Ramos (cell line): ENCODE data around the gene GRM4.

Source experiments
- in situ Hi-C: fragments of 300-500 bp; cut with MboI; formaldehyde crosslinking; loops from one replicate; pipeline ENCODE4 v1.14.3; 2022; ENCODE audit warnings: low sequenced_read_pairs; ENCODE audit not compliant: unreplicated experiment

GRM4 gene

GRCh38 chr6:33989016-33989854 lies 156.7 kb downstream of the GRM4 start:
- in situ Hi-C loops = no loop called here

- in situ Hi-C loops = no loop called here
These were observed 157.5 kb downstream of the GRM4 start for GRCh38 chr6:33988121-33989015.

- in situ Hi-C loops = no loop called here
These were observed 158.3 kb downstream of the GRM4 start for GRCh38 chr6:33987531-33988021.

- in situ Hi-C loops = no loop called here
These were observed 159.9 kb downstream of the GRM4 start for GRCh38 chr6:33985947-33986346.

GRCh38 chr6:33985313-33985751 lies 160.6 kb downstream of the GRM4 start:
- in situ Hi-C loops = no loop called here

GRCh38 chr6:33984466-33985312 lies 161.2 kb downstream of the GRM4 start:
- in situ Hi-C loops = no loop called here

GRCh38 chr6:33983721-33984465 lies 162.0 kb downstream of the GRM4 start:
- in situ Hi-C loops = no loop called here

GRCh38 chr6:33983109-33983716 lies 162.7 kb downstream of the GRM4 start:
- in situ Hi-C loops = no loop called here

GRCh38 chr6:33981861-33982260 lies 164.0 kb downstream of the GRM4 start:
- in situ Hi-C loops = no loop called here

GRCh38 chr6:33981421-33981820 lies 164.5 kb downstream of the GRM4 start:
- in situ Hi-C loops = no loop called here

- in situ Hi-C loops = no loop called here
These were observed 165.4 kb downstream of the GRM4 start for GRCh38 chr6:33980176-33981175.

- in situ Hi-C loops = no loop called here
These were observed 166.1 kb downstream of the GRM4 start for GRCh38 chr6:33979750-33980149.

GRCh38 chr6:33978412-33979150 lies 167.3 kb downstream of the GRM4 start:
- in situ Hi-C loops = no loop called here

GRCh38 chr6:33977606-33978411 lies 168.1 kb downstream of the GRM4 start:
- in situ Hi-C loops = no loop called here

GRCh38 chr6:33976437-33977360 lies 169.2 kb downstream of the GRM4 start:
- in situ Hi-C loops = no loop called here
